ENCODE data around the gene TTC13.
A peak's percentile ranks its signal among the peaks of the same experiment; 100 is the strongest.
"Not testable (repeated sequence)": the region's sequence is repeated elsewhere in the genome, so short reads cannot be mapped to it uniquely, and the experiment has no call there.

TTC13 gene, protein sequence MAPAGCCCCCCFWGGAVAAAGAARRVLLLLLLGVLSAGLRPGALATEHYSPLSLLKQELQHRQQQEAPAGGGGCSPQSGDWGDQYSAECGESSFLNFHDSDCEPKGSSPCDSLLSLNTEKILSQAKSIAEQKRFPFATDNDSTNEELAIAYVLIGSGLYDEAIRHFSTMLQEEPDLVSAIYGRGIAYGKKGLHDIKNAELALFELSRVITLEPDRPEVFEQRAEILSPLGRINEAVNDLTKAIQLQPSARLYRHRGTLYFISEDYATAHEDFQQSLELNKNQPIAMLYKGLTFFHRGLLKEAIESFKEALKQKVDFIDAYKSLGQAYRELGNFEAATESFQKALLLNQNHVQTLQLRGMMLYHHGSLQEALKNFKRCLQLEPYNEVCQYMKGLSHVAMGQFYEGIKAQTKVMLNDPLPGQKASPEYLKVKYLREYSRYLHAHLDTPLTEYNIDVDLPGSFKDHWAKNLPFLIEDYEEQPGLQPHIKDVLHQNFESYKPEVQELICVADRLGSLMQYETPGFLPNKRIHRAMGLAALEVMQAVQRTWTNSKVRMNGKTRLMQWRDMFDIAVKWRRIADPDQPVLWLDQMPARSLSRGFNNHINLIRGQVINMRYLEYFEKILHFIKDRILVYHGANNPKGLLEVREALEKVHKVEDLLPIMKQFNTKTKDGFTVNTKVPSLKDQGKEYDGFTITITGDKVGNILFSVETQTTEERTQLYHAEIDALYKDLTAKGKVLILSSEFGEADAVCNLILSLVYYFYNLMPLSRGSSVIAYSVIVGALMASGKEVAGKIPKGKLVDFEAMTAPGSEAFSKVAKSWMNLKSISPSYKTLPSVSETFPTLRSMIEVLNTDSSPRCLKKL

DNA sequence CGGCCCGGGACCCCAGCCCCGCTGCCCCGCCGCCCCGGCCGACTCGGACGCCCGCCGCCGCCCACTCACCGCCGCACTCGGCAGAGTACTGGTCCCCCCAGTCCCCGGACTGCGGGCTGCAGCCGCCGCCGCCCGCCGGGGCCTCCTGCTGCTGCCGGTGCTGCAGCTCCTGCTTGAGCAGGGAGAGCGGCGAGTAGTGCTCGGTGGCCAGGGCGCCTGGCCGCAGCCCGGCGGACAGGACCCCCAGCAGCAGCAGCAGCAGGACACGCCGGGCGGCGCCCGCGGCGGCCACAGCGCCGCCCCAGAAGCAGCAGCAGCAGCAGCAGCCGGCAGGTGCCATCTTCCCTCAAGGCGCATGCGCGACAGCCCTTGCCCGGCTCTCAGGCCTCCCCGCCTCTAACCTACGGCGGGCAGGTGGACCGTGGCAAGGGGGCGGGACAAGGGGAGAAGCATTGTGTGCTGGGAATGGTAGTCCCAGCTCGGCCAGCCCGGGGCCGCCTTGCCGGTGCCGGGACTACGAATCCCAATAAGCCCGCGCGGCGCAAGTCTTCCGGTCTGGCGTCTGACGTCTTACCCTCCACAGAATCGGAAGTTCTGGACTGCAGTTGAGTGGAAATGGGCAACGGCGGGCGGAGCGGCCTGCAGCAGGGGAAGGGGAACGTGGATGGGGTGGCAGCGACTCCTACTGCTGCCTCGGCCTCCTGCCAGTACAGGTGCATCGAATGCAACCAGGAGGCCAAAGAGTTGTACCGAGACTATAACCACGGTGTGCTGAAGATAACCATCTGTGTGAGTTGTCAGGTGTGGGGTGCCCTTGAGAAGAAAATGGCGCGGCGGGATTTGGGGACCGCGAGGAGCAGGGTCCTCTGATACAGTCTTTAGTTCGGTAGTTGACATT lies at the start of gene TTC13, which contains the start of gene ARV1:
Gene TTC13, minus strand, starts transcription at position 371 of the 898 bp plus-strand sequence. Its CDS starts 31 bp downstream, at position 340.
Gene ARV1, plus strand, starts transcription at position 604 of the 898 bp plus-strand sequence. Its CDS starts 12 bp downstream, at position 616.
- peak; percentile 98 for DNase-seq (ENCODE audit: low spot score)

DNA sequence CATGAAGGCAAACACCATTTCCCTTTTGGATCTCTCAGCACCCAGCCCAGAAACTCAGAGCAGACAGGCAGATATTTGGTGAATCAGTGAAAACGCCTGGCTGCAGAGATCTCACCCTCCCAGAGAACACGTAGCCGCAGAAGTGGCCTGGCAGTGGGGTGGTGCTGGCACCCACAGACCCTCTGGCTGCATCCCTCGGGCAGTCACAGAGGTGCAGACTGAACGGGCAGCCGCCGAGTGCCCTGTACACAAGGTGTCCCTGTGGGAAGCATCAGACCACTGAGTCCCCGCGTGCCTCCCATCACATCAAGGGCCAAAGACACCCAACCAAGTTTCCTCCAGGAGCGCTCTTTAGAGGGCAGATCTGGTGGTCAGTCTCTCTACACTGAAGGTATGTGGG lies 49.3 kb upstream of the TTC13 start:
- no peak overlapping the region for H3K27ac ChIP-seq
- TF ChIP-seq, protein P1, sequence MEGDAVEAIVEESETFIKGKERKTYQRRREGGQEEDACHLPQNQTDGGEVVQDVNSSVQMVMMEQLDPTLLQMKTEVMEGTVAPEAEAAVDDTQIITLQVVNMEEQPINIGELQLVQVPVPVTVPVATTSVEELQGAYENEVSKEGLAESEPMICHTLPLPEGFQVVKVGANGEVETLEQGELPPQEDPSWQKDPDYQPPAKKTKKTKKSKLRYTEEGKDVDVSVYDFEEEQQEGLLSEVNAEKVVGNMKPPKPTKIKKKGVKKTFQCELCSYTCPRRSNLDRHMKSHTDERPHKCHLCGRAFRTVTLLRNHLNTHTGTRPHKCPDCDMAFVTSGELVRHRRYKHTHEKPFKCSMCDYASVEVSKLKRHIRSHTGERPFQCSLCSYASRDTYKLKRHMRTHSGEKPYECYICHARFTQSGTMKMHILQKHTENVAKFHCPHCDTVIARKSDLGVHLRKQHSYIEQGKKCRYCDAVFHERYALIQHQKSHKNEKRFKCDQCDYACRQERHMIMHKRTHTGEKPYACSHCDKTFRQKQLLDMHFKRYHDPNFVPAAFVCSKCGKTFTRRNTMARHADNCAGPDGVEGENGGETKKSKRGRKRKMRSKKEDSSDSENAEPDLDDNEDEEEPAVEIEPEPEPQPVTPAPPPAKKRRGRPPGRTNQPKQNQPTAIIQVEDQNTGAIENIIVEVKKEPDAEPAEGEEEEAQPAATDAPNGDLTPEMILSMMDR (conservative IDR thresholded peaks at IDR 0.05; ENCODE audit: low read depth): no peak
- ChIA-PET CTCF (interaction anchor here (0.8 kb wide), 1 partner anchor 111 kb away, joined by 4 read pairs; no protein-coding TSS in a partner anchor), POLR2A (ENCODE audit: low non-redundant PET) (no interaction called here)
- DNase-seq (ENCODE audit: low spot score): no peak

More for the DNA sequence above, at the start of gene TTC13, which contains the start of gene ARV1:
- ChIA-PET POLR2A (ENCODE audit: low non-redundant PET) (no interaction called here), CTCF (interaction anchor here (0.6 to 1.8 kb wide), 6 partner anchors 53 to 1505 kb away, joined by 3 to 7 read pairs (median 4); no protein-coding TSS in a partner anchor)
- peak within 1 kb of the TSS; percentile 67 for H3K27ac ChIP-seq
- TF ChIP-seq, protein P1 (conservative IDR thresholded peaks at IDR 0.05; ENCODE audit: low read depth): peak; percentile 75

DNA sequence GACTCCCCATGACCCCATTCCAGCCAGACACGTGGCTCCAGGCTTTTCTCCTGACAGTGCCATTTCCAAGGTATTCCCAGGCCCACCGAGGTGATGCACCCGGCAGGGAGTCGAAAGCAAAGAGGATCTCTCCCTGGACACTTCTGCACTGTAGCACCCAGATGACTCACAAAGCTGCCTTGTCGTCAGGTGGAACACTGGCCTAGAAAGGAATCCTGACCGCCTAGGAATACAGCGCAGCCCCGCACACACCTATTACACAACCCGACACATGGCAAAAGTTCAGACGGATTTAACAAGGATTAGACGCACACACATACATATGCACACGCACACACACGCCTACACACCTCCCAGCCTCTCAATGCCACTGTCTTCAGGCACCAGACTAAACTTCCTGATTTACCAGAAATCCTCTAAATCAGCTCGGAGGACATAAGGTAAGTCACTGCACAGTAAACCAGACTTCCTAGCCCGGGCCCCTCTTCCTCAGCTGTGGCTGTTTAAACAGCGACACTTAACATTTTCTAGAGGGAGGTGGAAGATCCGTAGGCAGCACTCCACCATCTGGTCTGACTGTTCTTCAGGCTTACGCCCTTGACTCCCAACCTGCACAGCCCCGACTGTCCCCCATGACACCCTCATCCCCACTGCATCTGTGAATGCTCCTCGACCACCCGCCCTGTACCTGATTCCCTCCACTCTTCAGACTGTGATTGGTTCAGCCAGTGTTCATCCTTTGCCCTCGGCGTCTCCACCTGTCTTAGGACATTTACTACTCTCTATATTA lies 48.7 kb upstream of the TTC13 start:
- TF ChIP-seq, protein P1 (conservative IDR thresholded peaks at IDR 0.05; ENCODE audit: low read depth): no peak
- H3K27ac ChIP-seq: no peak overlapping the region
- DNase-seq (ENCODE audit: low spot score): no peak
- ChIA-PET CTCF (no interaction called here), POLR2A (ENCODE audit: low non-redundant PET) (no interaction called here)

DNA sequence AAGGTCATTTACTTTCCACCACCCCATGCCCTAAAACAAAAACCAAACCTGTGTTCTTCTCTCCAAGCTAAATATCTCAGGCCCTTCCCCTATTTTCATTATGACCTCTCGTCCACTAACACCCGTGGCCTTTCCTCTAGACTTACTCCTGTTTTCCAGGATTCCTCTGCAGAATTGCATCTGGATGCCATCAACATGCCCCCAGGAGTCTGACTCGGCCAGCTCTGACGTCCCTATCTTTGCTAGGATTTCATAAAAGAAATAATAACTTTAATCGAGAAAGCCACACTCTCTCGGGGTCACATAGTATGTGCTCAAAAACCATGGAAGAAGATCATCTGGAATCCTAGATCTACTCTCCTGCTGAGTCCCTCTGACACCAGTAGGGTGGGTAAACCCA lies 47.9 kb upstream of the TTC13 start:
- ChIA-PET CTCF (interaction anchor here (0.9 kb wide), 1 partner anchor 36 kb away, joined by 3 read pairs; no protein-coding TSS in a partner anchor), POLR2A (ENCODE audit: low non-redundant PET) (no interaction called here)
- TF ChIP-seq, protein P1 (conservative IDR thresholded peaks at IDR 0.05; ENCODE audit: low read depth): no peak
- no peak overlapping the region for H3K27ac ChIP-seq
- no peak for DNase-seq (ENCODE audit: low spot score)

DNA sequence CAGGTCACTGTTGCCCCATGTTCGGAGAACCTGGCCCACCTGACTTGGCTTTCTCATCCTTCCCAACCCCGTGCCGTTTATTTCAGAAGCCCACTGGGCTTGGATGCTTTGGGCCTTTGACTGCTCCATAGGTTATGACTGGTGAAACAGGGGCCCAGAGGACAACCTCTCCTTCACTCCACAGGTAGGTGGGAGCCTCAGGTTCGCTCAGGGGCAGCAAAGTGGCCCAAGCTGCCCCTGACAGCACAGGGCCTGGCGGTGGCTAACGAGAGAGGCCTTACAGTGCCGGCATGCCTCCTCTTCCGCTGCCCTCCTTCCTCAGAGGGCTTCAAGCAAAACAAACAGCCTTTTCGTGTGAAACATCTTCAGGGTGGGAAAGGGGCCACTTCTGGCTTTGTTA lies 44.5 kb upstream of the TTC13 start:
- no peak overlapping the region for H3K27ac ChIP-seq
- ChIA-PET POLR2A (ENCODE audit: low non-redundant PET) (no interaction called here), CTCF (no interaction called here)
- TF ChIP-seq, protein P1 (conservative IDR thresholded peaks at IDR 0.05; ENCODE audit: low read depth): no peak
- DNase-seq (ENCODE audit: low spot score): no peak

DNA sequence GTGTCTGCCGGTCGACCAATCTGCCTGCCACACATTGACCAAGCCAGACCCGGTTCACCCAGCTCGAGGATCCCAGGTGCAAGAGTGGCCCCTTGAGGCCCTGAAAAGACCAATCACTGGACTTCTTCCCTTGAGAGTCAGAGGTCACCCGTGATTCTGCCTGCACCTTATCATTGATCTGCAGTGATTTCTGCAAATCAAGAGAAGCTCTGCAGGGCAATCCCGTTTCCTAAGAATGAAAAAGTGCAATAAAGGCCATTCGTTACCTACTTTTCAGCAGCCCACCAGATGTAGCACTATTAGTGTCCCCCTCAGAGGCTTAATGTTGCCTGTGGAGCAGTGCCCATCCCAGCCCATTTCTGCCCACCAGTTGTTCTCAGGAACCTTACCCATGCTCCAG lies 43.9 kb upstream of the TTC13 start:
- POLR2A ChIA-PET (ENCODE audit: low non-redundant PET); H3K27ac ChIP-seq; DNase-seq (ENCODE audit: low spot score); CTCF ChIA-PET: not testable (repeated sequence)
